Activated CD4-positive, alpha-beta T cell treated with anti-CD3 and anti-CD28 coated beads, Interleukin-2, amount 50 U/mL, for 24 hours (primary cell): ENCODE measurements around the gene EVC.

Experiments
- DNase-seq, 2 donors: peaks; one replicate each; pipeline ENCODE4 v3.0.0-alpha.2; 2020; ENCODE audit warnings: low read depth in 1 of 2, low spot score in 1 of 2

Gene EVC

GRCh38 chr4:5710961-5711478, at the start of gene EVC:
Gene EVC (plus strand): TSS chr4:5711201. CDS start chr4:5711381, 180 bp downstream.
- no peak for DNase-seq

GRCh38 chr4:5661237-5661636, 49.8 kb upstream of the EVC start:
- no peak for DNase-seq

- DNase-seq = no peak
Measured at GRCh38 chr4:5662555-5662954, 48.4 kb upstream of the EVC start.

- no peak for DNase-seq
Measured at GRCh38 chr4:5664778-5665177, 46.2 kb upstream of the EVC start.

- DNase-seq = no peak
Measured at GRCh38 chr4:5666741-5667140, 44.3 kb upstream of the EVC start.

- no peak for DNase-seq
Measured at GRCh38 chr4:5676763-5677162, 34.2 kb upstream of the EVC start.

- no peak for DNase-seq
Measured at GRCh38 chr4:5678977-5679376, 32.0 kb upstream of the EVC start.

- no peak for DNase-seq
Measured at GRCh38 chr4:5683566-5683965, 27.4 kb upstream of the EVC start.

- DNase-seq = no peak
Measured at GRCh38 chr4:5685296-5685695, 25.7 kb upstream of the EVC start.

- DNase-seq = no peak
Measured at GRCh38 chr4:5686338-5686737, 24.7 kb upstream of the EVC start.

GRCh38 chr4:5689065-5689464, 21.9 kb upstream of the EVC start:
- DNase-seq = no peak

- DNase-seq = no peak
Measured at GRCh38 chr4:5691491-5692132, 19.4 kb upstream of the EVC start.

- DNase-seq = no peak
Measured at GRCh38 chr4:5693871-5694270, 17.1 kb upstream of the EVC start.

GRCh38 chr4:5696341-5696740, 14.7 kb upstream of the EVC start:
- no peak for DNase-seq

GRCh38 chr4:5700459-5700858, 10.5 kb upstream of the EVC start:
- no peak for DNase-seq

GRCh38 chr4:5701971-5702370, 9.0 kb upstream of the EVC start:
- no peak for DNase-seq

GRCh38 chr4:5703831-5704230, 7.2 kb upstream of the EVC start:
- no peak for DNase-seq

GRCh38 chr4:5704276-5704675, 6.7 kb upstream of the EVC start:
- DNase-seq = no peak

GRCh38 chr4:5705647-5706320, 5.2 kb upstream of the EVC start:
- DNase-seq = no peak

GRCh38 chr4:5706486-5707290, 4.3 kb upstream of the EVC start:
- no peak for DNase-seq

- DNase-seq = no peak
Measured at GRCh38 chr4:5707366-5707765, 3.6 kb upstream of the EVC start.
